Measurements from ENCODE around the gene HEXB. TPM values are rescaled to one million over a fixed set of nuclear protein-coding genes. Genes with fewer than 3 reads are reported as not detected.

Gene HEXB
- total and polyA plus RNA-seq, 11 donors: 71.3 to 278 (median 106) TPM

GRCh38 chr5:74660140-74660539, 24.9 kb upstream of the HEXB start:
- peaks cover 0 to 10% (median 0%) of the 10 kb centered on the region in 12 donors for H3K4me1 ChIP-seq
- H3K27me3 ChIP-seq: no peaks in the 10 kb centered on the region
- no peak overlapping the region for H3K4me3 ChIP-seq
- ATAC-seq: no peak
- TF ChIP-seq POLR2A (IDR thresholded peaks at IDR 0.05): no peak
- TF ChIP-seq, protein P1, sequence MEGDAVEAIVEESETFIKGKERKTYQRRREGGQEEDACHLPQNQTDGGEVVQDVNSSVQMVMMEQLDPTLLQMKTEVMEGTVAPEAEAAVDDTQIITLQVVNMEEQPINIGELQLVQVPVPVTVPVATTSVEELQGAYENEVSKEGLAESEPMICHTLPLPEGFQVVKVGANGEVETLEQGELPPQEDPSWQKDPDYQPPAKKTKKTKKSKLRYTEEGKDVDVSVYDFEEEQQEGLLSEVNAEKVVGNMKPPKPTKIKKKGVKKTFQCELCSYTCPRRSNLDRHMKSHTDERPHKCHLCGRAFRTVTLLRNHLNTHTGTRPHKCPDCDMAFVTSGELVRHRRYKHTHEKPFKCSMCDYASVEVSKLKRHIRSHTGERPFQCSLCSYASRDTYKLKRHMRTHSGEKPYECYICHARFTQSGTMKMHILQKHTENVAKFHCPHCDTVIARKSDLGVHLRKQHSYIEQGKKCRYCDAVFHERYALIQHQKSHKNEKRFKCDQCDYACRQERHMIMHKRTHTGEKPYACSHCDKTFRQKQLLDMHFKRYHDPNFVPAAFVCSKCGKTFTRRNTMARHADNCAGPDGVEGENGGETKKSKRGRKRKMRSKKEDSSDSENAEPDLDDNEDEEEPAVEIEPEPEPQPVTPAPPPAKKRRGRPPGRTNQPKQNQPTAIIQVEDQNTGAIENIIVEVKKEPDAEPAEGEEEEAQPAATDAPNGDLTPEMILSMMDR (IDR thresholded peaks at IDR 0.05): no peak
- H3K27ac ChIP-seq: no peak overlapping the region
- no peak for DNase-seq
- H3K9me3 ChIP-seq: no peaks in the 10 kb centered on the region
- 77 to 96% (median 81%) methylated on average over 1 of the region's 1 CpG for WGBS, 4 donors
- H3K36me3 ChIP-seq: no peaks in the 10 kb centered on the region
- intact Hi-C loops (cut with DNase I): no loop called here

DNA sequence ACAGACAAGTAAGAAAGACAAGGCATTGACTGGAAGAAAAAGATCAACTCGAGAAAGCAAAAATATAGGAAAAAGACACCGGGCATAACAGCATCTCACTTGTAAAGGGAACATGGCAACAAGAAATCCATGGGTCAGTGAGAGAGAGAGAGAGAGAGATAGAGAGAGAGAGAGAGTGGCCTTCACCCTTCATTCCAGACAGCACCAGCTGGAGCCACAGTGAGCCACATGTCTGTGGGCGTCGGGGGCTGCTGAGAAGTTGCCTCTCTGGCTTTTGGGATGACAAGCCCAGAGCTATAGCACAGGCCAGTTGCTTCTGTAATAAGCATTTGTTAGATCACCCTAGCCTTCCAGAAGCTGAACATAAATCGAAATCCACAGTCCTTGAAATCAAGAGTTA, 24.2 kb upstream of the HEXB start:
- TF ChIP-seq, protein P1 (IDR thresholded peaks at IDR 0.05): no peak
- TF ChIP-seq POLR2A (IDR thresholded peaks at IDR 0.05): no peak
- no peak for DNase-seq

GRCh38 chr5:74664551-74664950, 20.5 kb upstream of the HEXB start:
- DNase-seq: no peak
- Histone ChIP-seq H3K4me1 (peaks cover 0 to 8% (median 0%) of the 10 kb centered on the region in 12 donors), H3K4me3 (no peak overlapping the region), H3K9me3 (no peaks in the 10 kb centered on the region), H3K27me3 (no peaks in the 10 kb centered on the region), H3K36me3 (no peaks in the 10 kb centered on the region), H3K27ac (no peak overlapping the region)
- ATAC-seq: no peak
- 54 to 65% (median 62%) methylated on average over 5 of the region's 5 CpGs for WGBS, 4 donors
- TF ChIP-seq, protein P1 (IDR thresholded peaks at IDR 0.05): no peak
- no peak for TF ChIP-seq POLR2A (IDR thresholded peaks at IDR 0.05)
- intact Hi-C loops (cut with DNase I): no loop called here

More for the DNA sequence above, 24.2 kb upstream of the HEXB start:
- Histone ChIP-seq H3K27me3 (no peaks in the 10 kb centered on the region), H3K4me1 (peaks cover 0 to 10% (median 0%) of the 10 kb centered on the region in 12 donors), H3K9me3 (no peaks in the 10 kb centered on the region), H3K27ac (no peak overlapping the region), H3K36me3 (no peaks in the 10 kb centered on the region), H3K4me3 (no peak overlapping the region)
- peak in 1 of 4 donors; percentile 41 for ATAC-seq
- intact Hi-C loops (cut with DNase I): no loop called here
- 81 to 91% (median 84%) methylated on average over 5 of the region's 5 CpGs for WGBS, 4 donors

DNA sequence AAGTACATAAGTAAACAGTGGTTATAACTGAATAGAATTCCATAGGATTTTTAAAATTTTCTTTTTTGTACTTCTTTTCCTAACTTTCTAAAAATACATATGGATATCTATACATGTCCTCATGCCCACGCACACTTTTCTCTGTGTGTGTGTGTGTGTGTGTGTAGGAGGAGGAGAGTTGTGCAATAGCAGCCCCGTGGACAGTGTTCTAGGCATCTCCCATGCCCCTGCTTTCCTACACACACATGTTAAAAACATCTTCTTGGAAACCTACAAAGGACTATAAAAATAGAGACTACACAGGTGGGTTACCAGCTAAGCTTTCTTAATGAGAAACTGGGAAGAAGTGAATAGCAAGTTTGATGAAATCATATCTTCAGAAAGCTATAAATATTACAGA, 19.8 kb upstream of the HEXB start:
- no peak for ATAC-seq
- Histone ChIP-seq H3K36me3 (no peaks in the 10 kb centered on the region), H3K9me3 (no peaks in the 10 kb centered on the region), H3K4me3 (no peak overlapping the region), H3K27ac (no peak overlapping the region), H3K4me1 (peaks cover 0 to 8% (median 0%) of the 10 kb centered on the region in 12 donors), H3K27me3 (no peaks in the 10 kb centered on the region)
- TF ChIP-seq, protein P1 (IDR thresholded peaks at IDR 0.05): no peak
- no peak for TF ChIP-seq POLR2A (IDR thresholded peaks at IDR 0.05)
- DNase-seq: no peak
- intact Hi-C loops (cut with DNase I): no loop called here
- 38 to 55% (median 41%) methylated on average over 2 of the region's 2 CpGs for WGBS, 4 donors
